GM12801 (cell line): Measurements from ENCODE around the gene CAB39L.

Experiments used
- TF ChIP-seq, protein P1 (sequence below): IDR thresholded peaks from one replicate; pipeline ENCODE4 v1.5.1; 2011; ENCODE audit warnings: control low read depth; ENCODE audit not compliant: insufficient read length; ENCODE audit errors: extremely low read depth

CAB39L gene

DNA sequence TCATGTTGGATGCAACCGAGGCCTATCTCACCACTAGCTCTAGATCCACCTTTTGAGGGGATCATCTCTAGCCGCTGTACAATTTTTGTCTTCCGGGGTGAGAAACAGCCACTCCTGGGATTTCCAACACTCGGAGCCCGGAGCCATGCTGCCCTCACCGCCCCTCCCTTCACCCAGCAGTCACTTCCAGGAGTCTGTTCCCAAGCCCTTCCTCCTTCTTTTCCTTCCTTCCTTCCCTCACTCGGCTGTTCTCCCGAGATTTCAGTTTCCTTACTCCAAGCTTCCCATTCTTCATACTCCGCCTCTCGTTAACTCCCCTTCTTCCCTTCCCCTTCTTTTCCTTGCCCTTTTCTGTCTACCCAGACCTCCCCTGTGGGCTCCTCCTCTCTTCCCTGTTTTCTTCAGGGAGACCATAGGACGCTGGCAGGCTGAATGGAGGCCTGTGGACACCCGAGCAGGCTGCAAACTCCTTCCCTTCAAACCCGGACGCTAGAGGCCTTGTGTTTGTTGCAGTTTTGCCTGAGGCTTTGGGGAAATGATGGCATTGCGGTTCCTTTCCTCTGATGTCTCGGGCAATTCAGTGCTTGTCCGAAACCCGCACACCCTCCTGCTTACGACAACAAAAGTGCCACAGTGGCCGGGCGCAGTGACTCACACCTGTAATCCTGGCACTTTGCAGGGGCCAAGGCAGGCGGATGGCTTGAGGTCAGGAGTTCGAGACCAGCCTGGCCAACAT lies 96.0 kb downstream of the CAB39L start:
- TF ChIP-seq, protein P1, sequence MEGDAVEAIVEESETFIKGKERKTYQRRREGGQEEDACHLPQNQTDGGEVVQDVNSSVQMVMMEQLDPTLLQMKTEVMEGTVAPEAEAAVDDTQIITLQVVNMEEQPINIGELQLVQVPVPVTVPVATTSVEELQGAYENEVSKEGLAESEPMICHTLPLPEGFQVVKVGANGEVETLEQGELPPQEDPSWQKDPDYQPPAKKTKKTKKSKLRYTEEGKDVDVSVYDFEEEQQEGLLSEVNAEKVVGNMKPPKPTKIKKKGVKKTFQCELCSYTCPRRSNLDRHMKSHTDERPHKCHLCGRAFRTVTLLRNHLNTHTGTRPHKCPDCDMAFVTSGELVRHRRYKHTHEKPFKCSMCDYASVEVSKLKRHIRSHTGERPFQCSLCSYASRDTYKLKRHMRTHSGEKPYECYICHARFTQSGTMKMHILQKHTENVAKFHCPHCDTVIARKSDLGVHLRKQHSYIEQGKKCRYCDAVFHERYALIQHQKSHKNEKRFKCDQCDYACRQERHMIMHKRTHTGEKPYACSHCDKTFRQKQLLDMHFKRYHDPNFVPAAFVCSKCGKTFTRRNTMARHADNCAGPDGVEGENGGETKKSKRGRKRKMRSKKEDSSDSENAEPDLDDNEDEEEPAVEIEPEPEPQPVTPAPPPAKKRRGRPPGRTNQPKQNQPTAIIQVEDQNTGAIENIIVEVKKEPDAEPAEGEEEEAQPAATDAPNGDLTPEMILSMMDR = no peak

DNA sequence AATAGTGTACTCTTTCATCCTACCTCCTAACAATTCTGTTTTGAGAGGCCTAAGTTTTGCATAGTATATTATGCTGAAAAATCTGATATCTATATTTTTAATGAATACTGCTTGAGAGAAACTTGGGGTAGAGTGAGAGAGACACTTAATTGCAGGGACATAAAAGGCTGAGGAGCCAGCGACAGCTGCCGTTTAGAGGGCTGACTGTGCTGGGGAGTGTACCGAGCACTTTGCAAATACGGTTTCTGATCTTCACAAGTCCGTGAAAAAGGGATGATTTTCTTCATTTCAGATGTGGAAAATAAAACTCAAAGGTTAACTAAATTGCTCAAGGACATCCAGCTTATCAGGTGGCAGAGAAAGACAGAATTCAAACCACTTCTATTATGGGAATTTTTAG lies 97.4 kb downstream of the CAB39L start:
- TF ChIP-seq, protein P1 = no peak

DNA sequence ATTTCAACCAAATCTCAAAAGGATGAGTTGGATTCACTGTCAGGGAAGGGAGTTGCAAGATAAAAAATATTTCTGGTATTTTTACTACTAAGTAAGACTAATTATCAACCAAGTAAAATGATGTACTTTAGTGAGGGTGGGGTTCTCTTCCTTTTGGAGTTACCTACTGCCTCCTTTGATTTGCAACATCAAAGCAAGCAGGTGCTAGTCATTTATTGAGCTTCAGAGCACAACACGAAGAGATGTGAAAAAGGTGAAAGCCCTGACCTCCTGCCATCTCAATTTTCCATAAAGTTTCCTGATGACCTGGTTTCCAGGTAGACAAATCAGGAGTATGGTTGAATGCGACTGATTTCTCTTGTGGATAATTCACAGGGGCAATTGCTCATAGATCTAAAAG lies 100.1 kb downstream of the CAB39L start:
- TF ChIP-seq, protein P1 = no peak

DNA sequence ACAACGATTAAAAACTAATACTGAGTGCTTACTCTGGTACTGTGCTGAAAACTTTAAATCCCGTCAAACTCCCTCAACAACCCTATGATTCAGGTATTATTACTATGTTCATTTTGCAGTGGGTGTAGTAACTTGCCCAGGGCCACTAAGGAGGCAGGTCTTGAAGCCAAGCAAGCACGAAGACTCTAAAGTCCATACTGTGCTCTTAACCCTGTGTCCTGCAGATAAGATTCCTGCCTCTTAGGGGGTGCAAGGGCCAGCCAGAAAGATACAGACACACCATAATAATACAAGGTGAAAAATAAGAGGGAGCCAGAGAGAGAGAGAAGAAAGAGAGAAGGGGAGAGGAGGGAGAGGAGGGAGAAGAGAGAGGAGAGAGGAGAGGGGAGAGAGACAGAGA lies 100.6 kb downstream of the CAB39L start:
- TF ChIP-seq, protein P1 = no peak

DNA sequence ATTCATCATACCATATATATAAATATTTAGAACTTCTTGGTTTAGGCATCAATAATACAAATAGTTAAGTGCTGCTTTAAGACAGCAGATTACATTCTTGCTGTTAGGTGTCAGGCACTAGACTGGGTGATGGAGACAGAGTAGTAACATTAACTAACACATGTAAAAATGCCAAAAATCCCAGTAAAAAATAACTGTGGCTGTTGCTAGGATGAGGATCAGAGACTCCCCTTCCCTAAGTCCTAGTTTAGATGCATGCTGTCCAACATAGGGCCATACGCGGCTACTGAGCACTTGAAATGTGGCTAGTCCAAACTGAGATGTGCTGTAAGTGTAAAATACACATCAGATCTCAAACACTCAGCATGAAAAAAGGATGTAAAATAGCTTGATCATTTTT lies 101.4 kb downstream of the CAB39L start:
- TF ChIP-seq, protein P1 = no peak

DNA sequence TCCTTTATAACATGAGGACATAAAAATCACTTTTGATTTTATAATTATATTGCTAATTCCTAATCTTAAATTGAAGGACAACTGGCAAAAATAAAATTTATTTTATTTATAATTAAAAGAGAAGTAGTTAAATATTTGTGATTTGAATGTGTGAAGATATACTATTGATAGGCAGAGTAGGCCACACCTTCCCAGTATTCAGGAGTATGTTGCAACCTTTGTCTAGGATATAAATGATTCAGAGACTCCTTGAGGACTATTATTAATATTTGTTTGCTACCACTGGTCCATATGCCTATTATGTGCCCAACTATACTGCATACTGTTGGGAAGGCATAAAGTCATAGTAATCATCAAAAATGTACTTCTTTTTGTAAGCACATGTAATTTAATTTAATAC lies 101.9 kb downstream of the CAB39L start:
- TF ChIP-seq, protein P1 = no peak

DNA sequence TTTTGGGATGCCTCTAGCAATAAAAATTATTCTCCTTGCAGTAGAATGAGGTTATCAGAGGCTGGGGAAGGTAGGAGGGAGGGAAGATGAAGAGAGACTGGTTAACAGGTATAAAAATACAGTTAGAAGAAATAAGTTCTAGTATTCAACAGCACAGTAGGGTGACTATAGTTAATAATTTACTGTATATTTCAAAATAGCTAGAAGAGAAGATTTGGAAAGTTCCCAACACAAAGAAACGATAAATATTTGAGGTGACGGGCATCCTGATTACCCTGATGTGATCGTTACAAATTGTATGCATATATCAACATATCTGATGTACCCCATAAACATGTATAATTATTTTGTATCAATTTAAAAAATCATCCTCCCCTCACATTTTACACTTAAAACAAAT lies 102.3 kb downstream of the CAB39L start:
- TF ChIP-seq, protein P1 = no peak
